Coronary artery (tissue), 2 donors: ENCODE data around the gene CEP85L.

Experiments used
- DNase-seq: peaks from one replicate; pipeline ENCODE4 v3.0.0-alpha.2; 2017; ENCODE audit warnings: low spot score
- H3K27ac ChIP-seq, 2 donors: fragments of 200-600 bp; sonication (generic); one replicate each; pipeline ENCODE4 v1.5.1; 2016 to 2019
- H3K4me3 ChIP-seq: fragments of 200-600 bp; sonication (generic); 2 replicates; pipeline ENCODE4 v1.5.1; 2016; ENCODE audit warnings: mild to moderate bottlenecking, moderate library complexity
- CTCF ChIP-seq: fragments of 200-600 bp; sonication (generic); IDR thresholded peaks from one replicate; pipeline ENCODE4 v1.5.1; 2019; ENCODE audit warnings: antibody characterized with exemption

Gene CEP85L

GRCh38 chr6:118611334-118611733 is 40.1 kb downstream of the CEP85L start:
- H3K27ac ChIP-seq, result no peak overlapping the region
- no peak overlapping the region for H3K4me3 ChIP-seq
- TF ChIP-seq CTCF, result no peak
- no peak for DNase-seq

- Histone ChIP-seq H3K27ac (no peak overlapping the region), H3K4me3 (no peak overlapping the region)
- TF ChIP-seq CTCF, result no peak
- no peak for DNase-seq
Observed at GRCh38 chr6:118606858-118607257, 44.5 kb downstream of the CEP85L start.

- Histone ChIP-seq H3K27ac (no peak overlapping the region), H3K4me3 (no peak overlapping the region)
- no peak for DNase-seq
- TF ChIP-seq CTCF, result no peak
Observed at GRCh38 chr6:118606268-118606667, 45.1 kb downstream of the CEP85L start.

GRCh38 chr6:118603372-118603771 is 48.0 kb downstream of the CEP85L start:
- Histone ChIP-seq H3K4me3 (no peak overlapping the region), H3K27ac (no peak overlapping the region)
- no peak for TF ChIP-seq CTCF
- no peak for DNase-seq

- DNase-seq, result no peak
- no peak for TF ChIP-seq CTCF
- Histone ChIP-seq H3K27ac (no peak overlapping the region), H3K4me3 (no peak overlapping the region)
Observed at GRCh38 chr6:118602300-118602699, 49.1 kb downstream of the CEP85L start.

- no peak overlapping the region for H3K27ac ChIP-seq
- TF ChIP-seq CTCF, result no peak
- DNase-seq, result no peak
- H3K4me3 ChIP-seq, result no peak overlapping the region
Observed at GRCh38 chr6:118598324-118598723, 53.1 kb downstream of the CEP85L start.

GRCh38 chr6:118597636-118598035 is 53.8 kb downstream of the CEP85L start:
- no peak for DNase-seq
- TF ChIP-seq CTCF, result no peak
- H3K4me3 ChIP-seq, result no peak overlapping the region
- H3K27ac ChIP-seq, result no peak overlapping the region
